SU-DHL-6 (cell line): Measurements from ENCODE around the gene GRAP.
"Not testable (repeated sequence)": the region's sequence is repeated elsewhere in the genome, so short reads cannot be mapped to it uniquely, and the experiment has no call there.

Experiments used
- EZH2phosphoT487 ChIP-seq: fragments of 200-600 bp; sonication (generic), shearing (Covaris generic); conservative IDR thresholded peaks from 2 replicates; pipeline ENCODE4 v1.6.1; 2018; ENCODE audit warnings: mild to moderate bottlenecking, antibody characterized with exemption, low read length, moderate library complexity, mixed read lengths
- TF ChIP-seq, protein P1 (sequence below): fragments of 200-600 bp; sonication (generic); IDR thresholded peaks from one replicate; pipeline ENCODE4 v1.5.1; 2017; ENCODE audit warnings: antibody characterized with exemption, mild to moderate bottlenecking, low read length, moderate library complexity; ENCODE audit not compliant: insufficient read depth, poor library complexity, severe bottlenecking

DNA sequence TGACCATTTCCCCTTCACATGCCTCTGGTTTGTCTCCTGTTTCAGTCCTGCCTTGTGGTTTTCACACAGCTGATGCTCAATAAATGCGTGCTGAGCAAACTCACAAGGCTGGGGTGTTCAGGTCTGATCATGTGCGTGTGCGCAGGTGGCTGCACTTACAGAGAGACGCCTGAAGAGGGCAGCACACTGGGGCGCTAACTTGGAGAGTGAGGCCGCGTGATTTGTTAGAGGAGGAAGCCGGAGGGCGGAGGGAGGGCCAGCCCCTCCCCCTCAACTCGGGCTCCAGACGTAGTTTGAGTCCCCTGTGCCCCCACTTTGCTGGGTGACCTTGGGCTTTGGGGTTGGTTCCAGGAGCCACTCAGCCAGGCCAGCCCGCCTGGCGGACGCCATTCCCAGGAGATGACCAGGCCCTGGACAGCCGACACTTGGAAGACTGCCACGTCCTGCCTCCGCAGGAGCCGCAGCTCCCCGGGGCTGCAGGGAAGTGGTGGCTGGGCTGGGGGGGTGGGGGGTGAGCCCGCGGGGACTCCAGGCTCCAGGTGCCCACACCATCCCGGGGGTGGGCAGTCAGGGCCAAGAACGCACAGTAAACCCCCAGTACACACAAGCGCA is 14.3 kb downstream of the GRAP start:
- TF ChIP-seq, protein P1, sequence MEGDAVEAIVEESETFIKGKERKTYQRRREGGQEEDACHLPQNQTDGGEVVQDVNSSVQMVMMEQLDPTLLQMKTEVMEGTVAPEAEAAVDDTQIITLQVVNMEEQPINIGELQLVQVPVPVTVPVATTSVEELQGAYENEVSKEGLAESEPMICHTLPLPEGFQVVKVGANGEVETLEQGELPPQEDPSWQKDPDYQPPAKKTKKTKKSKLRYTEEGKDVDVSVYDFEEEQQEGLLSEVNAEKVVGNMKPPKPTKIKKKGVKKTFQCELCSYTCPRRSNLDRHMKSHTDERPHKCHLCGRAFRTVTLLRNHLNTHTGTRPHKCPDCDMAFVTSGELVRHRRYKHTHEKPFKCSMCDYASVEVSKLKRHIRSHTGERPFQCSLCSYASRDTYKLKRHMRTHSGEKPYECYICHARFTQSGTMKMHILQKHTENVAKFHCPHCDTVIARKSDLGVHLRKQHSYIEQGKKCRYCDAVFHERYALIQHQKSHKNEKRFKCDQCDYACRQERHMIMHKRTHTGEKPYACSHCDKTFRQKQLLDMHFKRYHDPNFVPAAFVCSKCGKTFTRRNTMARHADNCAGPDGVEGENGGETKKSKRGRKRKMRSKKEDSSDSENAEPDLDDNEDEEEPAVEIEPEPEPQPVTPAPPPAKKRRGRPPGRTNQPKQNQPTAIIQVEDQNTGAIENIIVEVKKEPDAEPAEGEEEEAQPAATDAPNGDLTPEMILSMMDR: not testable (repeated sequence)
- not testable (repeated sequence) for TF ChIP-seq EZH2phosphoT487
